Measurements from ENCODE around the gene MS4A4A. TPM values are rescaled to one million over a fixed set of nuclear protein-coding genes. Genes with fewer than 3 reads are reported as not detected.
"Not testable (repeated sequence)": the region's sequence is repeated elsewhere in the genome, so short reads cannot be mapped to it uniquely, and the experiment has no call there.

The MS4A4A gene
- total RNA-seq, 1 donor from 2014 or later, result 53.9 TPM

GRCh38 chr11:60264644-60265043 lies 15.8 kb upstream of the MS4A4A start:
- Histone ChIP-seq H3K9me3 (no peaks in the 10 kb centered on the region), H3K27ac (no peak overlapping the region), H3K36me3 (no peaks in the 10 kb centered on the region), H3K27me3 (no peaks in the 10 kb centered on the region), H3K4me1 (no peaks in the 10 kb centered on the region), H3K4me3 (no peak overlapping the region)
- no peak for TF ChIP-seq CTCF (IDR thresholded peaks at IDR 0.05)
- intact Hi-C loops (cut with DNase I), result no loop called here
- ATAC-seq (no peak), DNase-seq (no peak)

- no peaks in the 10 kb centered on the region for H3K36me3 ChIP-seq
- H3K27ac ChIP-seq, result no peak overlapping the region
- no peaks in the 10 kb centered on the region for H3K4me1 ChIP-seq
- ATAC-seq, result peak; percentile 84
- H3K27me3 ChIP-seq, result no peaks in the 10 kb centered on the region
- DNase-seq, result no peak
- H3K9me3 ChIP-seq, result no peaks in the 10 kb centered on the region
- peak; percentile 78 for TF ChIP-seq CTCF (IDR thresholded peaks at IDR 0.05)
- intact Hi-C loops (cut with DNase I), result no loop called here
- H3K4me3 ChIP-seq, result no peak overlapping the region
Observed at GRCh38 chr11:60265373-60266214, 14.9 kb upstream of the MS4A4A start.

- Histone ChIP-seq H3K4me3 (no peak overlapping the region), H3K27ac (no peak overlapping the region), H3K4me1 (no peaks in the 10 kb centered on the region), H3K9me3 (no peaks in the 10 kb centered on the region), H3K27me3 (no peaks in the 10 kb centered on the region), H3K36me3 (no peaks in the 10 kb centered on the region)
- no peak for DNase-seq
- peak; percentile 89 for ATAC-seq
- no peak for TF ChIP-seq CTCF (IDR thresholded peaks at IDR 0.05)
- intact Hi-C loops (cut with DNase I), result no loop called here
Observed at GRCh38 chr11:60274416-60274815, 6.0 kb upstream of the MS4A4A start.

- no peaks in the 10 kb centered on the region for H3K9me3 ChIP-seq
- no peak for TF ChIP-seq CTCF (IDR thresholded peaks at IDR 0.05)
- H3K4me3 ChIP-seq, result peak overlapping the region; percentile 25
- H3K36me3 ChIP-seq, result no peaks in the 10 kb centered on the region
- intact Hi-C loops (cut with DNase I), result no loop called here
- H3K27me3 ChIP-seq, result no peaks in the 10 kb centered on the region
- no peaks in the 10 kb centered on the region for H3K4me1 ChIP-seq
- DNase-seq (no peak), ATAC-seq (peak; percentile 65)
- peak overlapping the region; percentile 74 for H3K27ac ChIP-seq
Observed at GRCh38 chr11:60281485-60281884, 1.0 kb downstream of the MS4A4A start.

GRCh38 chr11:60282286-60282685 lies 1.8 kb downstream of the MS4A4A start:
- no peaks in the 10 kb centered on the region for H3K9me3 ChIP-seq
- H3K27ac ChIP-seq, result peak overlapping the region; percentile 74
- intact Hi-C loops (cut with DNase I), result no loop called here
- no peaks in the 10 kb centered on the region for H3K27me3 ChIP-seq
- DNase-seq (no peak), ATAC-seq (peak; percentile 62)
- H3K4me1 ChIP-seq, result no peaks in the 10 kb centered on the region
- no peak for TF ChIP-seq CTCF (IDR thresholded peaks at IDR 0.05)
- H3K4me3 ChIP-seq, result peak overlapping the region; percentile 5
- H3K36me3 ChIP-seq, result no peaks in the 10 kb centered on the region

- H3K36me3 ChIP-seq; intact Hi-C loops (cut with DNase I): not testable (repeated sequence)
Observed at GRCh38 chr11:60285411-60286126, 5.1 kb downstream of the MS4A4A start.

More at GRCh38 chr11:60285411-60286126, 5.1 kb downstream of the MS4A4A start:
- H3K4me1 ChIP-seq, H3K4me3 ChIP-seq, H3K27me3 ChIP-seq, ATAC-seq, H3K9me3 ChIP-seq, H3K27ac ChIP-seq, DNase-seq: not testable (repeated sequence)
